GF-D8 (cell line): ENCODE results near the gene PLCXD3.

Experiments used
- DNase-seq: peaks from one replicate; lab custom pipeline; 2025; lab: John Stamatoyannopoulos, UW

Gene PLCXD3

DNA sequence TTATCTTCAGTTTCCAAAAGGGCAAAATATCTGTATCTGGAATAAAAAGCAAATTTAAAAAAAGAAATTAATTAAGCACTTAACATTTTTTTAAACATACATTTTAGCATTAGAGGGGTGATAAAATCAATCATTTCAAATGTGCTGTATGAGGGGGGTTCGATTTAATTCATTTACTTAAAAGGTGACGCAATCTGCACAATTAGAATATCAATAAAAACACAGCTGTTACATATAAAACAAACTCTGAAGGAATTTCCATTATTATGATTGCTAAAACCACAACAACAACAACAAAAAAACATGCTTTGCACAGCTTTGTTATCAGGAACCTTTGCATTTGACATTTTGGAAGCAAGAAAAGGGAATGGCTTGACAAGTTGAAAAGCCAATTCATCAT lies 225.5 kb downstream of the PLCXD3 start:
- DNase-seq, result no peak

DNA sequence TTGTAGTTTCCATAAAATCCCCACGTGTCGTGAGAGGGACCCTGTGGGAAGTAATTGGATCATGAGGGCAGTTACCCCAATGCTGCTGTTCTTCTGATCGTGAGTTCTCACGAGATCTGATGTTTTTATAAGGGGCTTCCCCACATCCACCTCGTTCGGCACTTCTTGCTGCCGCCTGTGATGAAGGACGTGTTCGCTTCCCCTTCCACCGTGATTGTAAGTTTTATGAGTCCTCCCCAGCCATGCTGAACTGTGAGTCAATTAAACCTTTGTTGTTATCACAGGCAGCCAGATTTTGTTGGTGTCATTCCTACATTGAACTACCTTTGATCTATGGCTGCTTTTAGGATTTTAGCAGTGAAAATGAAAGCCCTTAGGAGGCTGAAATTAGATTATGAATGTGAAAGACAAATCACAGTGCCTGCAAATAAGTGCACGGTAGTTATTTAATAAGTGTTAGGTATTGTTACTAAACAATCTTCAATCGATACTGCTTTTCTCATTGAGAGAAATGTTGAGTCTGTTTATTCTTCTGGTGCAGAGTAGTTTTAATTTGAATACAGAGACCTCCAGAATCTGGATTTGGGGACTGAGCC lies 229.1 kb downstream of the PLCXD3 start:
- no peak for DNase-seq

DNA sequence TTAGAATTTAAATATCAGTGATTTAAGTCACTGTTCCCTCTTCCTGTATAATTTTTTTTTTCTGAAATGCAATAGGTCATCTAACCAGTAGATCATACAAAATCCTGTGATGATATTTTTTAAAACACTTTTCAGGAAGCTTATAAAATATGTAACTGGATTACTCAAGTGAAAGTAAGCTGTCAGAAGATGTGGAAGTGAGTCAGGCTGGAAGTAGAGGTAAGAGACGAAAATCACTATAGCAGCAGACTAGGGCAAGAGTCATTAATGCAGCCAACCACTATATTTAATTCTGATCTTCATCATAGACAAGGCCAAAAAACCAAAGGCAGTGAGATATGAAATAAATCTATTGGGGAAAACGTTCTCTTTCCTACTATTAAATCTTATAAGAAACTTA lies 231.4 kb downstream of the PLCXD3 start:
- DNase-seq, result no peak

DNA sequence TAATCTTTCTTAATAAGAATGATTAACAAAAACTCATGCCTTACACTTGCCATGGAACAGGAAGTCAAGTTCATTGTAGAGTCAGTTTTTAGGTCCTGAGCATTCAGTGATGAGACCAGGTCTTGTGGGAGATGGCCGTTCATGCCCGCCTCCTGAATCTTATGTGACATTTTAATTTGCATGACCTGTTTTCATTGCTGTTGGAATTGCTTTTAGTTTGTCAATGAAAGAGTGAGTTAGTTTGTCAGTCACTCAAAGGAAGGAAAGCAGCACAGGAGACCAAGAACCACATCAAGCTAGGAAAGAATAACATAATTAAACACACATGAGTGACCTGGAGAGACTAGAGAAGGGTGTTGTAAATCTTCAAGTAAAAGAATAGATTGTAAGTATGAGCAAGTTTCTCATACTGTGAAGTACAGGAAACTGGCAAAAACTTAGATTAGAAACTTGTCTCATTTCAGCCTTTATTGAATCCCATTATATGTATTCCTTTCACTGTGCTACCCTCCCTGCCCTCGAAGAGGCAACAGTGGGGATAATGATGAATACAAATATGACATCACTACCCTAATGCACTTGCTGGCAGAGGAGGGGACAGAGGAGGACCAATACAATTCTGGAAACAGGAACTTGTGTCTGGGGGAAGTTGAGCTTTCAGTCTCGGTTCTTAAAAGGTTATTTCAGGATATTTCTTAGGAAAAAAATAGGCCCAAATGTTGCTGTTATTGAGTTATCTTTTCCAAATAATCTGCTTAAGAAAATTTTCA lies 232.7 kb downstream of the PLCXD3 start:
- DNase-seq, result no peak

DNA sequence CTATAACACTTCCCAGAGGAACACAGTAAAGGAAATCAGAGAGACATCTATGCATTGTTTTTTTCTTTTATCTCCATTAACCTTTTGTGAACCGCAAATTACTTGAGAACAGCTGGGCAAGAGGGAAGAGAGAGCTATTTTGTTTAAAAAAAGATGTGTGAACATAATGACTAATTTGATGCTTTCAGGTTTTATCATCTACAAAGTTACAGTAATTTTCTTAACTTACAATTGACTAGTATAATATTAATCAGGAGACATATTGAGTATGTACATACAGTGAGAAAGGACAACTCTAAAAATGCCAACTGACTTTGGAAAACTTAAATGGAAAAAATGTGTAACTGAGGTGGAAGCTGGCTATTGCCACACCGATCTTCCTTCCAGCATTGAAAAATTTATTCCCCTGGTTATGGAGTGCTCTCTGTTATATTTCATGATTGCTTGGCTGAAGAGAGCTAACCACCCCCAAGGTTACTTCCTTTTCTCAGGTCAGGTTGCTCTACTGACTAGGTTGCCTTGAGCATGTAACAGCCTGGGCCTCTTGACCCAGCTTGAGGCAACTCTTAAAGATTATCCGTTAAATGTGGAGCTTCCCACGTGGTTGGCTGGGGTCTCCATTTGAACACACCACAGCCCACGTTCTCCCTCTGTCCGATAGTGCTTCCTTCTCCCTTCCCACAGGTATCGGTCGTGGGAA lies 234.4 kb downstream of the PLCXD3 start:
- no peak for DNase-seq

DNA sequence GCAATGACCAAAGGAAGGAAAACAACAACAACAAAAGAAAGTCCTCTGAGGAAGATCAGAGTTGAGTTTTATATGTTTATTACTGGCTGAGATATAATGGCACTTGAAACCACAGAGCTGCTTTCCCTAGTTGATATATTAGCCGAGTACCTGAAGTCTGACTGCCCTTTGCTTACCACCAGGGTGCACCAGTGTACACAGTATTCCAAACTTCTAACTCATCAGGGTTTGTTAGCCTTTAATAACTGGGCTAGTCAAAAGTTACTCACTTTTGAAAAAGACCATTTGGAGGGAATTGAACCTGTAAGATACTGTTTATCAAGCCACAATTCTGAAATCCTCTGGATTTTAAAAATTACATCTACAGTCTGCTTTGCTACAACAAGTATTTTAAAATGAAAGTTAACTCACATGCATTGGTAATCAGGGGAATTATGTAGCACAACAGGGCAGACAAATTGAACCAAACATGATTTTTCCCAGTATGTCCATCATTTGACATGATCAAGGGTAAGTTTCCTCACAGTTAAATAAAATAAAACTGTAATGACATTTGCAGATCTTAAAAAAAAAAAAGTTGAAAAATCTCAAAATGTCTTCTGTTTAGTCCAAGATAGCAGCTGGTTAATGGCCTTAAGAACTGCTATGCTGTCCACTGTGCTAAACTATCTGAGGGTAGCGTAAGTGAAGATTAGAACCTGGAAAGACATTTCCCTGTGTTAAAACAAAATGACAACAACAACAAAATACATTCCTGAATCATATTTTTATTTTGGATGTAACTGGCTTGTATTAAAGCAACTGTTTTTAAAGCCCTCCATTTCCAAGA lies 239.8 kb downstream of the PLCXD3 start:
- DNase-seq, result no peak

DNA sequence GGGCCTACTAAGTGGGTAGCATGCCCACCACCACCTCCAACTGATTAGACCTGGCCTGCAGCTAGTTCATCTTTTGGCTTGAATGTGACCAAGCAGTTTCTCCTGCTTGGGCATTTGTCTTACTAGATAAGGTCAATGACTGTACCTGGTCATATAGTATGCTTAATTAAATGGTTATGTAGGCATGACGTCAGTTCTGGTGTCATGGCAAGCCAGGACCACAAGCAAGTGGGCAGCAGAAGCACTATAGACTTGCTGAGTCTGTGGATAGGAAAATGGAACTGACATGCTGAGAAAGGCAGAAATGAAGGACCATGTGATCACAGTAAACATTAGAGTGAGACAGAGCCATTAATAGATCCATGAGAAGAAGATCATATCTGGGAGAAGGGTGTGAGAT lies 241.5 kb downstream of the PLCXD3 start:
- DNase-seq, result no peak

DNA sequence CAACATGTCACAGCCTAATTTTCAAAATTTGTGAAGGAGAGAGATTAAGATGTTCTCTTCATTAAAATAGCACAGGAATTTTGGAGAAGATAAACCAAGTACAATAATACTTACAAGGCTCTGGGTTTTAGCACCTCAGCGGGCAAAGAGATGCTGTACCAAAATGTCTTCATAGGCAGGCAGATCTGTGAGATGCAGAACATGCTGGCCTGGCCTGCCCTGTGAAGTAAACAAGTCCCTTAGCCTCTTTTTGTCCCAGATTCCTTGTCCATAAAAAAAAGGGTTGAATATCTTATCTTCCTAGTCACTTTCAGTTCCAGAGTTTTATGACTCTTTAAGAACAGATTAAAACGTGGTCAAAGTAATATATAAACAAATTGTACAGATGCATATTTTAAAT lies 244.0 kb downstream of the PLCXD3 start:
- no peak for DNase-seq

DNA sequence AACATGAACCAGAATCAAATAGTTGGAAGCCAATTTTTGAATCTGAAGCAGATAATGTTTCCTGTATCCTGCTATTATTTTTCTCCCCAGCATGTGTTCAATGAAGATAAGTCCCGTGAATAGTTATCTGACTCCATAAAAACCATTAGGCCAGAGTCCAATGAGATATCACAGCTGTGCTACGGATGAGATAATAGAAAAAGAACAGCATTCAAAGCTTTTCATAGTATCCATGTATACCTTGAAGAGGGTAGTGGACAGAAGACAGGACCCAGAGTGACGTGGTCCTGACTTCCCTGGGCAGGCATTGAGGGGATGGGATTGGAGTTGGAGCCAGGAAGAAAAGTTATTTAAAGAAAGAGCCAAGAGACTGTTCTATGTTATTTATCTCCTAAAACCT lies 246.4 kb downstream of the PLCXD3 start:
- no peak for DNase-seq

DNA sequence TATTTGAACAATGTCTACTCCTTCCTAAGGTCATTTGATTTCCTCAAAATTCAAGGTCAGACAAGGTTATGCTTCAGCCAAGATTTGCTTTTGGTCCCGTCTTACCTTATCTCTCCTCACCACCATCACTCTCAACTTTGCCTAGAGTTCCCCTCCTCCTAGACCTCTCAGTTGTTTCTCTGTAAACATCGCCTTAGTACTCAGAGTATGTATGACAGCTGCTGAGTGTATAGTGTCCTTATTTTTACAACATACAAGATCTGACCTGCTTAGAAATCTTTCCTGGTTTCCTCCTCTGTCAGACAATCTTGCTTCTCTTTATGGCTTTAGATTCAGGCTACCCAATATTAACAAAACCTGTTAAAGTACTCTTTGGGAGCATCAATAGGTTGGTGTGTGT lies 247.1 kb downstream of the PLCXD3 start:
- no peak for DNase-seq
